Coronary artery (tissue), 2 donors: ENCODE results near the gene TBX5.
A peak's percentile ranks its signal among the peaks of the same experiment; 100 is the strongest.

Experiments
- DNase-seq: peaks from one replicate; pipeline ENCODE4 v3.0.0-alpha.2; 2017; ENCODE audit warnings: low spot score
- H3K27ac ChIP-seq, 2 donors: fragments of 200-600 bp; sonication (generic); one replicate each; pipeline ENCODE4 v1.5.1; 2016 to 2019
- H3K4me3 ChIP-seq: fragments of 200-600 bp; sonication (generic); 2 replicates; pipeline ENCODE4 v1.5.1; 2016; ENCODE audit warnings: mild to moderate bottlenecking, moderate library complexity
- TF ChIP-seq, protein P1 (sequence below): fragments of 200-600 bp; sonication (generic); IDR thresholded peaks from one replicate; pipeline ENCODE4 v1.5.1; 2019; ENCODE audit warnings: antibody characterized with exemption

The TBX5 gene

GRCh38 chr12:114404083-114404925 is 1.6 kb downstream of the TBX5 start:
- Histone ChIP-seq H3K27ac (peak overlapping the region; percentile 69 to 86), H3K4me3 (peak overlapping the region; percentile 84)
- TF ChIP-seq, protein P1, sequence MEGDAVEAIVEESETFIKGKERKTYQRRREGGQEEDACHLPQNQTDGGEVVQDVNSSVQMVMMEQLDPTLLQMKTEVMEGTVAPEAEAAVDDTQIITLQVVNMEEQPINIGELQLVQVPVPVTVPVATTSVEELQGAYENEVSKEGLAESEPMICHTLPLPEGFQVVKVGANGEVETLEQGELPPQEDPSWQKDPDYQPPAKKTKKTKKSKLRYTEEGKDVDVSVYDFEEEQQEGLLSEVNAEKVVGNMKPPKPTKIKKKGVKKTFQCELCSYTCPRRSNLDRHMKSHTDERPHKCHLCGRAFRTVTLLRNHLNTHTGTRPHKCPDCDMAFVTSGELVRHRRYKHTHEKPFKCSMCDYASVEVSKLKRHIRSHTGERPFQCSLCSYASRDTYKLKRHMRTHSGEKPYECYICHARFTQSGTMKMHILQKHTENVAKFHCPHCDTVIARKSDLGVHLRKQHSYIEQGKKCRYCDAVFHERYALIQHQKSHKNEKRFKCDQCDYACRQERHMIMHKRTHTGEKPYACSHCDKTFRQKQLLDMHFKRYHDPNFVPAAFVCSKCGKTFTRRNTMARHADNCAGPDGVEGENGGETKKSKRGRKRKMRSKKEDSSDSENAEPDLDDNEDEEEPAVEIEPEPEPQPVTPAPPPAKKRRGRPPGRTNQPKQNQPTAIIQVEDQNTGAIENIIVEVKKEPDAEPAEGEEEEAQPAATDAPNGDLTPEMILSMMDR, result no peak
- DNase-seq, result no peak

DNA sequence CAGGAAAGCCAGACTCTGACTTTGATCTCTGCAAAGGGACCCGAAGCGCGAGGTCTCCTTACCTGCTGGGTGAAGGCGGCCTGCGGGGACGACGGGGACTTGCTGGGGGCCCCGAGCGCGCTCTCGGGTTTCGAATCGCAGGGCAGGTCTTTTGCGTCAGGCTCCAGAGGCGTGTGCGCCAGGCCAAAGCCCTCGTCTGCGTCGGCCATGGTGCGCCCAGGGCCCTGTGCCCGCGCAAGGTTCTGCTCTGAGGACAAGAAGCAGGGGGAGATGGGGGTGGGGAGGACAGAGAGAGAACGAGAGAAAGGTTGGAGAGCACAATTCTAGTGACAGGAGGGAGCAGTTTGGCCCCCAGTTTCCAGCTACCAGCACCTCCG is 2.3 kb downstream of the TBX5 start:
- DNase-seq, result no peak
- H3K4me3 ChIP-seq, result peak overlapping the region; percentile 84
- peak overlapping the region; percentile 69 to 86 for H3K27ac ChIP-seq
- TF ChIP-seq, protein P1, result no peak

DNA sequence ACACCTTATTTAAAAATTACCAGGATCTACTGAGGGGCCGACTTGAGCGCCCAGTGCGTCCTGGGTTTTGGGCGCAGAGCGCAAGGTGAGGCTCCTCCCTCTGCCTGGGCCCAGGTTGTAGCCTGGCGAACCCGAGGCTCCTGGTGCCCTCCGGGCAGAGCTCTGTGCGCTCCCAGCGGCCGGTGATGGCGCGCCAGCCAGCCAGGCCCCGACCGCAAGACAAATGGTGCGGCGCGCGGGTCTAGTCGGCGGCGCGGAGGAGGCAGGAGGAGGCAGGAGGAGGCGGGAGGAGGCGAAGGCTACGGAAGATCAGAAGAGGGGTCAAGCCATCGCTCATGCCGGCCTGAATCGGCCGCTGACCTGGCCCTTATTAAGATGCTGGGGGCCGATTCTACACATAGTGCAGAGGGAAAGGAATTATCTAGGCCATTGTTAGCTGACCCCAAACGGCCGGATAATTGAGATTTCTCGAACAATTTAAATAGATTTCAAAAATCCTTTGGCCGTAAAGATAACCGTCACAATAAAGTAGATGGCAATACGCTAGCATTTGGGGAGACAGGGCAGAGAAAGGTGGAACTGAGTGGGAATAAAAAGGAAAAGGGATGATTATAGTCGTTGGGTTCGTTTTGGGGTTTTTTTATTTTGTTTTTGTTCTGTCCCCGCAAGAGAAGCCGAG is 2.8 kb downstream of the TBX5 start:
- no peak for DNase-seq
- TF ChIP-seq, protein P1, result no peak
- H3K4me3 ChIP-seq, result peak overlapping the region; percentile 84
- H3K27ac ChIP-seq, result peak overlapping the region; percentile 69 to 86

- no peak overlapping the region for H3K4me3 ChIP-seq
- TF ChIP-seq, protein P1, result no peak
- peak overlapping the region in 1 of 2 donors; percentile 71 for H3K27ac ChIP-seq
- DNase-seq, result no peak
Measured at GRCh38 chr12:114402084-114402717, 3.7 kb downstream of the TBX5 start.

DNA sequence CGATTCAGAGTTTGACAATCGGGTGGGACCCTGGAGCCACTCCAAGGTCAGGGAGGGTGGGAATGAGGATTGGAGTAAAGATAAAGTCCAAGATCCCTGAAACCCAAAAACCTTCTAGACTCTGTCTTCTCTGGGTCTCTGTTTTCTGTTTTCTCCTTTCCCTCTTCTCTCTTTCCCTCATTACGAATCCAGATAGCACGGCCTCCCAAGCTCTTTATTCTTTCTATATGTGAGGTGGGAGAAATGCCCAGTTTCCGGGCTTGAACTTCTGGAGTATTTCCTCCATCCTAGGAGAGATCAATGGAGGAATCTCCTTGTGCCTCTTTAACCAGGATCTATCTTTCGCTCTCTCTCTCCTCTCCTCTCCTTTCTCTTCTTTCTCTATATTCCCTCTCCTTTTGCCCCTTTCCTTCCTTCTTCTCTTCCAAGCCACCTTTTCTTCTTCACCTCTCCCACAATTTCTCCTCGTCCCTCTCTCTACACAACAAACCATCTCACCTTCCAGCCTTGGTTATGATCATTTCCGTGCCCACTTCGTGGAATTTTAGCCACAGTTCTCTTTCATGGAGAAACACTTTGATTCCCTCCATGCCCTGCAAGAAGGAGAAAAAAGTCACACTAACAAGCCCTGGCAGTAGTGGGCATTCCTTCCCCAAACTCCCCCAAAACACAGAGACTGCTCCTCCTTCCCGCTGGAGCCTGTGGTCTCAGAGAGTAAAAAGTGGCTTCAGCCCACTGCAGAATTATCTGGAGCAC is 4.4 kb downstream of the TBX5 start:
- Histone ChIP-seq H3K27ac (peak overlapping the region; percentile 71 to 76), H3K4me3 (no peak overlapping the region)
- no peak for DNase-seq
- TF ChIP-seq, protein P1, result no peak

GRCh38 chr12:114400925-114401324 is 5.0 kb downstream of the TBX5 start:
- no peak for DNase-seq
- H3K4me3 ChIP-seq, result peak overlapping the region; percentile 47
- H3K27ac ChIP-seq, result peak overlapping the region; percentile 71 to 76
- TF ChIP-seq, protein P1, result no peak
